Stimulated activated CD4-positive, alpha-beta T cell treated with anti-CD3 and anti-CD28 coated beads, TNF-alpha, amount 100 ng/mL, for 24 hours (primary cell): Measurements from ENCODE around the gene ARSA.
"Not testable (repeated sequence)": the region's sequence is repeated elsewhere in the genome, so short reads cannot be mapped to it uniquely, and the experiment has no call there.

Experiments
- DNase-seq, 3 experiments: peaks; one replicate each; pipeline ENCODE4 v3.0.0-alpha.2; 2020; ENCODE audit warnings: low read depth in 3 of 3

ARSA gene

DNA sequence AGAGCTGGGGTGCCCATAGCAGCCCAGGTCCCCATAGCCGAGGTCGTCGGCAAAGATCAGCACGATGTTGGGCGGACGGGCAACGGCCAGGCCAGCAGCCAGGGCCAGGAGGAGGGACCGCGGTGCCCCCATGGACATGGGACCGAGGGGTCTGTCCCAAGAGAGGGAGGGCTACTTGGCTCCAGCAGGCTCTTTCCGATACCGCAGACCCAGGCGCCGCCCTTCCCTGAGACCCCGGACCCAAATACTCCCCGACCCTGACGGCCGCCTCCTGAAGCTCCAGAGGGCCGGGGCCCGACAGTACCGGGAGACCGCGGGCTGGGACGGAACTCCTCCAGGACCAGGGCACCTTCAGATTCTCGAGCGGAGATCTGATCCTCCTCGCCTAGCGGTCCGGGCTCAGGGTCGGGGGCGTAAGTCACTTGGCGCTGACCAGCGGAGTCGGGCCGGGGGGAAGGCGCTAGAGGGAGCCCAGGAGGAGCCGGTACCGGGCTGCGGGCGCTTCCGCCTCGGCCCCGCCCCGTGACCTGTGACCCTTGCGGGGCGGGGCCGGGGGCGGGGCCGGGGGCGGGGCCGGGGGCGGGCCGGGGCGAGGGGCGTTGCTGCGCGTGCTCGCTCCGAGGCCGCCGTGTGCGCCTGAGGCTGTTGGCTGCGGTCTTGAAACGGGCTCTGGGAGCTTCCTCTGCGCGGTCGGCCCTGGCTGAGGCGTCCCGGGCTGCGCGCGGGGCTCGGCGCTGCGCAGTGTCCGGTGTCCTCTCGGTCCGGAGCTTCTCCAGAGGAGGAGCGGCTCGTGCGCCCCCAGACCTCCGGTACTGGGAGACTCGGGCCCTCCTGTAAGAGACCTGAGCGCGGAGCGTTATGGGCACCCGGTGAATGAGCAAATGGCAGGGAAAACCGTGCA lies at the start of gene ARSA:
TSS of gene ARSA (minus strand) at position 511 of the 901 bp plus-strand sequence. CDS start at position 138, 373 bp downstream.
- peak; percentile 46 to 74 (median 48) for DNase-seq

DNA sequence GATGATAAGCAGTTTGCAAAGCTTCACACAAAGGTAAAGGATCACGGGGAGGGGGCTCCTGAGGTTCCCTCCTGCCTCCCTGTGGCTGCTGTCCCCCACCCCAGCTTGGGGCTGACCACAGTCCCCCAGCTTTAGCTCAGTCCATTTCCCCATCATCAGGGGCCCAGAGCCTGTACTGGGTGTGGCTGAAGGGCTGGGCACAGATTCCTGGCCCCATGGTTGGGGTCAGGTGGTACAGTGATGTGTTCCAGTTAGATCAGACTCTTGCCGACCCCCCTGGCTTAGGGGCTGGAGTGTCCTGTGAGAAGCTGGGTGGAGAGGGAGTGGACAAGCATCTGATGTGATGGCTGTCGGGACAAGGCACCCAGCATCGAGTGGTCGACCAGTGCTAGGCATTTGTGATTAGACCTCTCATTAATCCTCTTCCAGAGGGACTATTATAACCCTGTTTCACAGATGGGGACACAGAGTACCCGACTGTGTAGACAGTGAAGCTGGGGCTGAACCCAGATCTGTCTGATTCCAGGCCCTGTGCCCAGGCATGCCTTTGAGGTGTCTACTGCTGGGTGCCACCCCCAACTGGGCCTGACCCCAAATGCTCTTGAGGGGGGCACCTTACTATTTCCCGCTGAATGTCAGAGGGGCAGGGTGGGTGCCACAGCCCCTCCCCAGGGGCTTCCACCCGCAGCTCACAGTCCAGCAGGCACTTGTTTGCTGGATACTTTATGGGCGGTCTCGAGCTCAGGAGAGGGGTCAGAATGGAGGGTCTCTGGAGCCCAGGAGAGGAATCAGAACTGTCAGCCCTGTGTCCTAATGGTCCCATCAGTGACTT lies 48.9 kb upstream of the ARSA start:
- DNase-seq = no peak

DNA sequence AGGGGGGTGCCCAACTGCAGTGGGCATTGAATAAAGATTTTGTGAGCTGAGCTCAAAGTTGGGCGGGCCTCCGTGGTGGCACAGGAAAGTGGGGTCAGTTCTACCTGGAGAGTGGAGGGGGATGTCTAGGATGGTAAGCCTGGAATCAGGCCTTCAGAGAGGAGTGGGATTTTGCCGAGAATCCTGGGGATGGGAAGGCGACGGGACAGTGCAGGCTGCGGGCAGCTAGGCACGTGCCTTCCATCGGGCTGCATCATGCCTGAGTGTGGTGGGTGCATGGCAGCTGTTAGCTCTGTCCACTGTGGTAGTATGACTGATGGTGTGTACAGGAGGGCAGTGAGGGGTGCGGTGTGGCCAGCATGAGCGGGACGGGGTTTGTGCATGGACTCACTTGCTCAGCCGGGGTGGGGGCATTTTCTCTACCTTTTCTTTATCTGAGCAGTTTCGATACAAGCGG lies 48.3 kb upstream of the ARSA start:
- DNase-seq = no peak

DNA sequence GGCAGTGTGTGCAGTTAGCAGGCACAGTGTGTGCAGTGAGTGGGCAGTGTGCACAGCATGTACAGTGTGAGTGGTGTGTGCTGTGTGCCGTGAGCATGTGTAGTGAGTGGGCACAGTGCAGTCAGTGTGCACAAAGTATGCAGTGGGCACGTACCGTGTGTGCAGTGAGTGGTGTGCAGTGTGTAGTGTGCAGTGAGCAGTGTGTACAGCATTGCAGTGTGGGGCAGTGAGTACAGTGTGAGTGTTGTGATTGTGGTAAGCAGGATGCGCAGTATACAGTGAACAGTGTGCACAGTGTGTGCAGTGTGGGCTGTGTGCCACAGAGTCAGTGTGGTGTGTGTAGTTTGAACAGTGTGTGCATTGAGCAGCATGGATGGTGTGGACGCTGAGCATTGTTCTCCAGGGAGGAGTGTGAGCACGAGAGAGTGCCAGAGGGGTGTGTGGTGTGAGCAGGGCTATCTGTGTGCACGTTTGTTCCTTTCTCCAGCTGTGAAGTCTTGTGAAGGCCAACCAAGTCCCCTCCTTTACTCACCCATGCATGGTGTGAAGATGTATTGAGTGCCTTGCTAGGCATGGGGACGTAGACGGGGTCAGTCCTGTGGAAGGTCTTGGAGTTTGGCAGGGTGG lies 47.7 kb upstream of the ARSA start:
- DNase-seq = no peak

DNA sequence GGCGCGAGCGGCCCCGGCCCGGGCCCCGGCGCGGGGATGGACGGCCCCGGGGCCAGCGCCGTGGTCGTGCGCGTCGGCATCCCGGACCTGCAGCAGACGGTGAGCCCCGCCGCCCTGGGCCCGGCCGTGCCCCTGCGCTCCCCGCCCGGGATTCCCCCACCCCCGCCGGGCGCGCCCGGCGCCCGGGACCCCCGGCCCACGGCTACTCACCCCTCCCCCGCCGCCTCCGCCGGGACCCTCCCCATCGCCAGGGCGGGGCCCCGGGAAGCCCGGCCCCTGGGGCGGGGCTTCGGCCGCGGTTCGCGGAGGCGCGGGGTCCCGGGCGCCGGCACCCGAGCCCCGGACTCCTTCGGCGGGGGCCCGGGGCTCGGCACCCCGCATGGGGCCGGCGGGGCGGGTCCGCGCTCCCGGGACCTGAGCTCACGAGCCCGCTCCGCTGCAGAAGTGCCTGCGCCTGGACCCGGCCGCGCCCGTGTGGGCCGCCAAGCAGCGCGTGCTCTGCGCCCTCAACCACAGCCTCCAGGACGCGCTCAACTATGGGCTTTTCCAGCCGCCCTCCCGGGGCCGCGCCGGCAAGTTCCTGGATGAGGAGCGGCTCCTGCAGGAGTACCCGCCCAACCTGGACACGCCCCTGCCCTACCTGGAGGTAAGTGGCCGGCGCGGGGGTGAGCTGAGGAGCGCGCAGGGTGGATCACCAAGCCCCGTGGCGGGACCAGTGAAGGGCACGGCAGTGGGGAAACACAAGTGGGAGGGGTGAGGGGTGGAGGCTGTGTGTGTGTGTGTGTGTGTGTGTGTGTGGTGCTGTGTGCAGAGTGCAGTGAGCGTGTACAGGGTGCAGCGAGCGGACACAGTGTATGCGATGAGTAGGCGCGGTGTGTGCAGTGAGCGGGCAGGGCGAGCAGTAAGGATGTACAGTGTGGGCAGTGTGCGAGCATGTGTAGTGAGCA lies 46.9 kb upstream of the ARSA start:
- no peak for DNase-seq

DNA sequence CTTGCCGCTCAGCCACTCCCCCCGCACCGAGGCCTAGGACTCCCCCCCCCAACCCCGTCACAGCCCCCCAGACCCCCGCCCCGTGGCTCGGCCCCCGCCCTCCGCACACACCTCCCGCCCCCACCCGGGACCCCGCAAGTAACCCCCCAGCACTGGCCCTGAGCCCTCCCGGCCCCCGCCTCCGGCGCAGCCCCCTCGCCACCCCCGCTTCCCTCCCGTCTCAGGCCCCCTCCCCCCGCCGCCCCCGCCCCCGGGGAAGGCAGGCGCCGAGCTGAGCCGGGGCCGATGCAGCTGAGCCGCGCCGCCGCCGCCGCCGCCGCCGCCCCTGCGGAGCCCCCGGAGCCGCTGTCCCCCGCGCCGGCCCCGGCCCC lies 46.2 kb upstream of the ARSA start:
- DNase-seq = no peak

DNA sequence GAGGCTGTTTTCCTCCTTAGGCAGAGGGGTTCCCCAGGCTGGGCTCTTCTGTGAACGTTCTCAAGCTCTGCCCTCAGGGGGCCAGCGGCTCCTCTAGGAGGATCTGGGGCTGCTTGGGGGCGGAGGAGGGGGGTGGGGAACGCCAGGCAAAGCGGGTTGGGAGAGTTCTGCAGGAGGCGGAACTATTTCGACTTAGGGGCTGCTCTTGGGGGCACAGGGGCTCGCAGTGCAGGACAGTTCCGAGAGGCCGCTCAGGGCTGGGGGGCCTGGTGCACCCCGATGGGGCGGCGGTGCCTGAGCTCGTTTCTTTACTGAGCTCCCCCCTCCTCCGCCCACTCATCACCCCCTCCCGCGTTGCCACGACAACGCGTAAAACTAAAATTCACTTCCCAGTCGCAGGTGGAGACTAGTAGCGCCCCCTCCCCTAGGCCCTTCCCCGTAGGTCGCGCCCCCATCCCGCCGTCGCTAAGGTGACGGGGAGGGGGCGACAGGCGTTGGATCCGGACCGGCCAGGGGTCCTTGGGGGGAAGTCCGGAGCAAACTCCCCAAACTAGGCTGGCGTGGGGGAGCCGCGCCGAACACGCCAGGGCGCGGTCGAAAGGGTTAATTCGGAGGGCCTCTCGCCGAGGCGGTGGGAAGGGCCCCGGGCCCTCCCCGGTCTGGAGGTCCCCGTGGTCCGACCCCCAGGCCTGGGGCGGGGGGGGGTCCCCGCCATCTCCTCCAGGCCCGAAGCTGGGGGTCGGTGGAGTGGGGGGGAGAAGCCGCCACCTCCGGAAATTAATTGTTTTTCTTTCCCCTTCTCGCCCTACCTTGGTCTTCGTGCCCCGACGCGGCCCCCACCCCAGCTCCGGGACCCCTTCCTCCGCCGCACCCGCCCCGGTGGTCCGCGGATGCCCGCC lies 45.5 kb upstream of the ARSA start:
- no peak for DNase-seq

DNA sequence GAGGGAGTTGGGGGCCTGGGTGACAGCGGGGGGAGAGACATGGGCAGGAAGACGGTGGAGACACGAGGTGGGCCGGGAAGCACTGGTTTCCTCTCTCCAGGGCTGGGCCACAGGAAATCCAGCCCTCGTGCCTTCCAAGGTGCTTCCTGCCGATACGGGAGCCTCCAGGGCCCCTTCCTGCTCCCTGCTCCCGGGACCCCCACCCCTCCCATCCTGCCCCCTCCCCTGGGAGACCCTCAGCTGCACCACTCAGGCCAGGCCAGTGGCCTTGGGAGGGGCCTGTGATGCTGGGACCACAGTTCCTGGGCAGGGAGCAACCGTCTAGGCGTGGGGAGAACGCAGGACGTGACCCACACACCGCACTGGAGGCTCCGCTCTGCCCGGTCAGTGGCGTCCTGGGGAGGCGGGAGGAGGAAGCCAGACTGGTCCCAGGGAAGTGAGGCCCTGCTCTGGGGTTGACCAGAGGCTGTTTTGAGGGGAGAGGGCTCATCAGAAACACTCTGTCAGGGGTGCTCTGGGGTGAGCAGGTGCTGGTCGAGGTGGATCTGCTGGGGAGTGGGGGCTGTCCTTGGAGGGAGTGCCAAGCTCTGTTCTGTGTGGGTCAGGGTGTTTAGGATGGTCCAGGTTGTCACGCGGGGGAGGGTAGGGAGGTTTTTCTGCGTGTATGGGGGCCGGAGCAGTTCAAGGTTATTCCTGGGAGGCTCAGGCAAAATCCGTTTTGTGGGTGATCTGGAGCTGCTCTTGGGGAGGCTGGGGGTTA lies 44.7 kb upstream of the ARSA start, which contains the start of gene SHANK3:
TSS of gene SHANK3 (plus strand) at position 353 of the 760 bp plus-strand sequence.
- DNase-seq = no peak

DNA sequence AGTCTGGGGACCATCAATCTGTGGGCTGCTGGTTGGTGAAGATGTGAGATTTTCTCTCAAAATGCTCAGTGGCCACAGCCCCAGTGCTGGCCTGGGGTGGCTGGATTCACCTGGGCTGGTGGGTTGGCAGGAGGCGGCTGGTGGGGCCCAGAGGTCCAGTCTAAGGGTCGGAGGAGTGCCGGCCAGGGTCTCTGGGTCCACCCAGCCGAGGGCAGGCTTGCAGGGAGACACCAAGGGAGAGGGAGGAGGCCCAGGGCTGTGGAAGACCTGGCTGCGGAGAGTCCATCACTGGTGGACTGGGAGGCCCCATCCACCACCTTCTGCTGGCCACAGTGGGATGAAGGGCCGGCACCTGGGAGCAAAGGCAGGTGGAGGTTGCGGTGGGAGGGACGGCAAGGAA lies 44.1 kb upstream of the ARSA start:
- DNase-seq = no peak

DNA sequence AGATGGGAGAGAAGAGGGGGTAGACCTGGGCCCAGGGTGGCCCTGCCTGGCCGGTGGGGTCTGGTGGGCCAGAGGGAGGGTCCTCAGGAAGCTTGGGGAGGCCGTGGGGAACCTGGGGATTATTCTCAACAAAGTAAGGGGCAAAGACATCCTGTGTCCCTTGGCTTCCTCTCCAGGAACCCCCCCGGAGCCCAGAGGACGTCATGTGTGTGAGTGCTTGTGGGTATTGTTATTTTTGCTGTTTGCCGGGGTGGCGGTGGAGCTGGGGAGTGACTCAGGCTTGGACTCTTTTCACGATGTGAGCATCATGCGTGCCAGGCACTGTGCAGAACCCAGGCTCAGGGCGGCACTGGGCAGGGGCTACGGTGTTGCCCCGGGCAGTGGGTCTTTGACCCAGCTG lies 43.7 kb upstream of the ARSA start:
- no peak for DNase-seq

DNA sequence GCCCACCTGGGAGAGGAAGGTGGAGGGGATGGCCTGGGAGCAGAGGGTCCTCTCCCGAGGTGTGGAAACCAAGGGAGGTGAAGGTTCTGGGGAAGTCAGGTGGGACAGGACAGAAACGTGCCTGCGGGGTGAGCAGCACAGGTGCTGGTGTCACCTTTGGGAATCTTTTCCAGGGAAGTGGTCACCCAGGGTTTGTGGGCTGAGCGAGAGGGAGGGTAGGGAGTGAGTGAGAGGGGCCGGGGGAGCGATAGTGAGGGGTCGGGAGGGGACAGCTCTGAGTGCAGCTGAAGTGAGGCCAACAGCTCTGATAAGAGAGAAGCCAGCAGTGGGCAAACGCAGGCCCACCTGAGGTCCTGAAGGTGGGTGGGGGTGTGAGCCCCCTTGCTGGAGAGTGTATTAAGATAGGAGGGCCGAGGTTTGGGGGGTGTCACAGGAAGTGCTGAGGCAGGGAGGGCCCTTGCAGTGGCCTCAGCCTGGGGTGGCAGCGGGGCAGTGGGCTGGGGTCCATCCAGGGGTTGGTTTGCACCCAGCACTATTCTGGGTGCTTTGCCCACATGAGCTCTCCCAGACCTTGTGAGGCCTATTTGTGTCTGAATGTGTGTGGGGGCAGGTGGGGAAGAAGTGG lies 43.1 kb upstream of the ARSA start:
- no peak for DNase-seq

DNA sequence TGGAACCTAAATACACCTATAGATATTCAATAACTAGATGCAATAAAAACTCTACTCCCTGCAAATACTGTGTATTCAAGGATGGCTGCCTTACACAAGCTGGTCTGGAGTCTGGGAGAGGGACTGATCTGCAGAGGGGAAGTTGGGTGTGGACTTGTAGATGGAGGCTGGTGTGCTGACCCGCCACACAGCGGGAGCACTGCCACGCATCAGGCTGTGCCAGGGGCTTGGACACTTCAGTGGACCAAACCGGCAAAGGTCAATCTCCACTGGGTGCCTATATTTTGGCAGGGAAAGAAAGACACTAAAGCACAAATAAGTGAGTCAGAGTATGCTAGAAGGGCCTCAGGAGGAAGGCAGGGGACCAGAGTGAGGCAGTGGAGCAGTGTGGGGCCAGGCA lies 42.6 kb upstream of the ARSA start:
- DNase-seq = no peak

DNA sequence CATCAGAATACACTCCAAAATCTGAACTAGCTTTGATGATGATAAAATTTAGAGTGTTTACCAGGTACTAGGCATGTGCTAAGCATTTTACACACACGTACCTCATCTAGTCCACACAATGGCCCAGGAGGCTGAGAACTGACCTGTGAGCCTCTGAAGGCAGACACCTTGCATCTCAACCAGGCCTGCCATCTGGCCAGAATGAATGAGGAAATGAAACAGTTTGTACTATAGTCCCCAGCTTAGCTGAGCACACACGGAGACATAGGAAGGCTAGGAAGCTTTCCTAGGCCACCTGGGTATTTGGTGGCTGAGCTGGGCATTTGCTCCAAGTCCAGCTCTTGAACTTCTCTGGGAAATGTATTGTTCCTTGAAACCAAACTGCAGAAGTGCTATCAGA lies 37.8 kb upstream of the ARSA start:
- DNase-seq = no peak

DNA sequence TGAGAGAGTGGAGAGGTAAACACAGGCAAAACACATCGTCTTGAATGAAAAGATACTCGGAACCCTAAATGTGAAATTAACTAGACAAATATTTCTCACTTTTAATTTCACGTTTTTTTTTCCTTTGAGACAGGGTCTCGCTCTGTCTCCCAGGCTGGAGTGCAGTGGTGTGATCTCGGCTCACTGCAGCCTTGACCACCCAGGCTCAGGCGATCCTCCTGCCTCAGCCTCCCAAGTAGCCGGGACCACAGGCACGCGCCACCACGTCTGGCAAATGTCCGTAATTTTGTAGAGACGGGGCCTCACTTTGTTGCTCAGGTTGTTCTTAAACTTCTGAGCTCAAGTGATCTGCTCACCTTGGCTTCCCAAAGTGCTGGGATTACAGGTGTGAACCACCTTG lies 37.3 kb upstream of the ARSA start:
- DNase-seq = no peak

DNA sequence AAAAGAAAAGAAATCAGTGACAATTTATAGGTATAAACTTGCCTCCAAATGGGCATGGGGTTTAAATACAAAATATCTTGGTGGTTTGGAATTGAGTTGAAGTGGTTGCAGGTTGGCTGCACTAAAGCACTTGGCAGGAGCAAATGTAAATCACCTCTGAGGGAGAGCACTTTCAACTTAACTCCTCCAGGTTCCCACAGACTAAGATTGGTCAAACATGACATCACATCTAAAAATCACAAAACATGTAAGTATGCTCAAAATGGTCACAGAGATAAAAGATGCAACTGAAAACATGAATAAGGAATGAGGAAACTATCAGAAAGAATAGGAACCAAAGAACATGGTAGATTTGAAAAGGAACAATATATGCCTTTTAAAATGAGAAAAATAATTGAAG lies 32.4 kb upstream of the ARSA start:
- no peak for DNase-seq

DNA sequence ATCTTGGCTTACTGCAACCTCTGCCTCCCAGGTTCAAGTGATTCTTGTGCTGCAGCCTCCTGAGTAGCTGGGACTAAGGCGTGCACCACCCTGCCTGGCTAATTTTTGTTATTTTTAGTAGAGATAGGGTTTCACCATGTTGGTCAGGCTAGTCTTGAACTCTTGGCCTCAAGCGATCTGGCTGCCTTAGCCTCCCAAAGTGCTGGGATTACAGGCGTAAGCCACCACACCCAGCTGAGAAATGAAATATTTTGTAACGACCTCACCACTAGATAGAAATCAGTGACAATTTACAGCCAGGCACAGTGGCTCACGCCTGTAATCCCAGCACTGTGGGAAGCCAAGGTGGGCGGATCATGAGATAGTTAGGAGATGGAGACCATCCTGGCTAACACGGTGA lies 31.8 kb upstream of the ARSA start:
- DNase-seq = not testable (repeated sequence)

DNA sequence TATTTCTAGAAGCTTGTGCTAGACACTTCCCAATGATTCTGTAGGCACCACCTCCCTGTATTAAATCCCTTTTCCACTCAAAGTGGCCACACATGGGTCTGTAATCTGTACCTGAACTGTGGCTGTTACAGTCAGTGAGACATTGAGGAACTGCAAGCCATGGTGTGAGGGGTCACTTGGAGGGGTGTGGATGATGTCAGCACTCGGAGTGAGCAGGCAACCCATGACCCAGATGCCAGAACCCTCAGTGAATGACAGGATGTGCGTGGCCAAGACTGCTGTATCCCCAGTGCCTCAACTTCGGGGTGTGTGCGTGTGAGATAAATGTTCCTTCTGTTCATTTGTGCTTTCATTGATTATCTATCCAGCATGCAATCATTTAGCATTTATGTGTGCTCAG lies 30.0 kb upstream of the ARSA start:
- DNase-seq = no peak

DNA sequence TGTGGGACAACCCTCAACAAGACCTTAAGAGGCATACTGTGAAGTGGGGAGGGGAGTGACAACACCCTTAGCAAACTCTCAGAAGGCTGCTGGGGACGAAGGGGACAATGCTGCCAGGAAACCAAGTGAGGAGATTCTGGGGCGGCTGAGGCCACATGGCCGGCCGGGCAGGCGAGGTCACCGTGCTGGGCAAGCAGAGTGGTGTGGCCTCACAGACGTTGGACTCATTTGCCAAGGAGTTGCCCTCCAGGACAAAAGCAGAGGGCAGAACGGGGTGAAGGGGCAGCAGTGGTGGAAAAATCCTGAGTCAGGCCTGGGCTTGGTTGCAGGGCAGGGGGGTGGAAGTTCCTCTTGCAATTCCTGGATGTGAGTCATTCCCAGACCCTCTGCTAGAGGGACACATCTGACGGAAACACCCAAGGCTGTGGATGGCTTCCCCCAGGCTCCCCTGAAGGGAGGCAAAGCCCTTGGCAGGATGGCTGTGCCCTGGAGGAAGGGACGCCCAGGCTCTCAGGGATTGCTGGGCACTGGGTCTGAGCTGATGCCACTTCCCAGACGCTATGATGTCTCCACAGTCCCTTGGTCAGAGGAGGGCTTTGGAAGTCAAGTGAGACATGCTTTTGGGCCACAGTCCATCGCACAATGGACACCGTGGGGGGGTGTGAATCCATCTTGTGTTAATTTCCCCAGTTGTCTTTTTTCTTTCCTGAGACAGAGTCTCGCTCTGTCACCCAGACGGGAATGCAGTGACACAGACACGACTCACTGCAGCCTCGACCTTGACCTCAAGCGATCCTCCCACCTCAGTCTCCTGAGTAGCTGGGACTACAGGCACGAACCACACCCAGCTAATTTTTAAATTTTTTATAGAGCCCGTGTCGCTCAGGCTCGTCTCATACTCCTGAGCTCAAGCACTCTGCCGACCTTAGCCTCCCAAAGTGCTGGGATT lies 28.4 kb upstream of the ARSA start:
- DNase-seq = no peak
